Fibroblast of the aortic adventitia (primary cell): ENCODE data around the gene EPB41L4A. TPM values are rescaled to one million over a fixed set of nuclear protein-coding genes. Genes with fewer than 3 reads are reported as not detected.

Source experiments
- DNase-seq: peaks from one replicate; pipeline ENCODE4 v3.0.0-alpha.2; 2010; ENCODE audit warnings: low read depth
- H3K4me3 ChIP-seq: 2 replicates; pipeline ENCODE4 v1.5.1; 2011; ENCODE audit warnings: low read depth, mild to moderate bottlenecking, control low read depth, low read length, moderate library complexity
- CTCF ChIP-seq: IDR thresholded peaks from 2 replicates; pipeline ENCODE4 v1.5.1; 2011; ENCODE audit warnings: mild to moderate bottlenecking, low read length, control low read depth, inconsistent platforms; ENCODE audit not compliant: insufficient read depth
- total RNA-seq: library from RNA; depleted of rRNA; stranded (reverse); fragments of >200 nt; gene quantifications from 2 replicates; pipeline ENCODE4 v1.2.3, GENCODE V29; 2012; ENCODE audit warnings: low replicate concordance

EPB41L4A gene
- total RNA-seq, 1 donor, result 0.54 TPM

- no peak overlapping the region for H3K4me3 ChIP-seq
- no peak for TF ChIP-seq CTCF
- no peak for DNase-seq
Observed at GRCh38 chr5:112127861-112128260, 291.2 kb downstream of the EPB41L4A start.

- DNase-seq, result no peak
- no peak for TF ChIP-seq CTCF
- H3K4me3 ChIP-seq, result no peak overlapping the region
Observed at GRCh38 chr5:112126982-112127381, 292.1 kb downstream of the EPB41L4A start.

DNA sequence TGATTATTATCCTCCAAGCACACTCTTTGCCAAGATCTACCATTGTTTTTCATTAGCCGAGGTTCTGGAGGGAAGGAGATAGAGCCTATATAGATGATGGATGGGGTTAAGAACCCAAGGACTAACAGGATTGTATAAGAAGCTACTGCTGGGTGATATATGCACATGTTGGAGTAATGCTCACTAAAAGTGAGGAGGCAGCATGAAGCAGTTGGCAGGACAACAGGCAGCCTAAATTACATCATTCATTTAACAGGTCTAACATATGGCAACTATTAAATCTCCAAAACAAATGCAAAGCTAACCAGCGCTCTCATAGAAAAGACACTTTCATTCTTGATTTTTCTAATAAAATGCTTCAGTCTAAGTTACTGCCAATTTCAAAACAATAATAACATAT lies 293.2 kb downstream of the EPB41L4A start:
- no peak for TF ChIP-seq CTCF
- no peak overlapping the region for H3K4me3 ChIP-seq
- peak; percentile 23 for DNase-seq

GRCh38 chr5:112124788-112125187 lies 294.3 kb downstream of the EPB41L4A start:
- no peak overlapping the region for H3K4me3 ChIP-seq
- TF ChIP-seq CTCF, result no peak
- no peak for DNase-seq

DNA sequence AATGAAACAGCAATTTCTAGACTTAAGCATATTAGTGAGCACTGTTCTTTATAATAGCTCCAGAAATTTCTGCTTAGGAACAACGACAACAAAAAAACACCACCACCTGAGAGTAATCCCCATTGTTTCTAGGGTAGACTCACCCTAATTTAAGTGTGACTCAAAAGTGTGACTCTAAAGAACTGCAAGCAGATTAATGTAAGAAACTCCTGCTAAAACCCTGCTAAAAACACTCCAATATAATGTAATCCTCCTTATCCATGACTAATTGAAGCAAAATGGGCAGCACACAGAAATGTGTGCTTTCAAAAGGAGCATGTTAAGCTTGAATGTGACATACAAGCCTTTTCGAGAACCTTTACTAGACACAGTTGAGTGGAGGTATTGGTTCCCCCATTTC lies 296.0 kb downstream of the EPB41L4A start:
- H3K4me3 ChIP-seq, result no peak overlapping the region
- no peak for DNase-seq
- TF ChIP-seq CTCF, result no peak

- H3K4me3 ChIP-seq, result no peak overlapping the region
- no peak for TF ChIP-seq CTCF
- no peak for DNase-seq
Observed at GRCh38 chr5:112122353-112122752, 296.7 kb downstream of the EPB41L4A start.

GRCh38 chr5:112121258-112121657 lies 297.8 kb downstream of the EPB41L4A start:
- no peak overlapping the region for H3K4me3 ChIP-seq
- TF ChIP-seq CTCF, result no peak
- DNase-seq, result peak; percentile 12
